B cell (primary cell): Measurements from ENCODE around the gene OR8K3.

Experiments
- EZH2 ChIP-seq: IDR thresholded peaks from 2 replicates; pipeline ENCODE4 v1.6.1; 2012; ENCODE audit warnings: borderline replicate concordance, low read depth, mild to moderate bottlenecking, moderate library complexity, low read length; ENCODE audit not compliant: insufficient read depth, poor library complexity, severe bottlenecking
- TF ChIP-seq, protein P1 (sequence below): fragments of 200-600 bp; IDR thresholded peaks from one replicate; pipeline ENCODE4 v1.8.0; 2022; ENCODE audit warnings: antibody characterized with exemption, mild to moderate bottlenecking

- TF ChIP-seq, protein P1, sequence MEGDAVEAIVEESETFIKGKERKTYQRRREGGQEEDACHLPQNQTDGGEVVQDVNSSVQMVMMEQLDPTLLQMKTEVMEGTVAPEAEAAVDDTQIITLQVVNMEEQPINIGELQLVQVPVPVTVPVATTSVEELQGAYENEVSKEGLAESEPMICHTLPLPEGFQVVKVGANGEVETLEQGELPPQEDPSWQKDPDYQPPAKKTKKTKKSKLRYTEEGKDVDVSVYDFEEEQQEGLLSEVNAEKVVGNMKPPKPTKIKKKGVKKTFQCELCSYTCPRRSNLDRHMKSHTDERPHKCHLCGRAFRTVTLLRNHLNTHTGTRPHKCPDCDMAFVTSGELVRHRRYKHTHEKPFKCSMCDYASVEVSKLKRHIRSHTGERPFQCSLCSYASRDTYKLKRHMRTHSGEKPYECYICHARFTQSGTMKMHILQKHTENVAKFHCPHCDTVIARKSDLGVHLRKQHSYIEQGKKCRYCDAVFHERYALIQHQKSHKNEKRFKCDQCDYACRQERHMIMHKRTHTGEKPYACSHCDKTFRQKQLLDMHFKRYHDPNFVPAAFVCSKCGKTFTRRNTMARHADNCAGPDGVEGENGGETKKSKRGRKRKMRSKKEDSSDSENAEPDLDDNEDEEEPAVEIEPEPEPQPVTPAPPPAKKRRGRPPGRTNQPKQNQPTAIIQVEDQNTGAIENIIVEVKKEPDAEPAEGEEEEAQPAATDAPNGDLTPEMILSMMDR, result no peak
- TF ChIP-seq EZH2, result no peak
Observed at GRCh38 chr11:56340289-56340688, 25.3 kb downstream of the OR8K3 start.
